Transverse colon (tissue), 4 donors: ENCODE data around the gene NEUROG3. TPM values are rescaled to one million over a fixed set of nuclear protein-coding genes. Genes with fewer than 3 reads are reported as not detected.
A peak's percentile ranks its signal among the peaks of the same experiment; 100 is the strongest.

Experiments
- DNase-seq: peaks from one replicate; pipeline ENCODE4 v3.0.0-alpha.2; 2019
- H3K27ac ChIP-seq, 4 donors: fragments of 200-600 bp; sonication (generic); 2 replicates each; pipeline ENCODE4 v1.5.1; 2016 to 2018; ENCODE audit warnings: inconsistent platforms in 4 of 4
- H3K27me3 ChIP-seq: fragments of 200-600 bp; sonication (generic); 2 replicates; pipeline ENCODE4 v1.5.1; 2017; ENCODE audit warnings: inconsistent platforms
- H3K36me3 ChIP-seq, 4 donors: fragments of 200-600 bp; sonication (generic); 2 replicates each; pipeline ENCODE4 v1.5.1; 2017 to 2019; ENCODE audit warnings: inconsistent platforms in 4 of 4
- H3K4me1 ChIP-seq, 4 donors: fragments of 200-600 bp; sonication (generic); 2 replicates each; pipeline ENCODE4 v1.5.1; 2017 to 2020; ENCODE audit warnings: inconsistent platforms in 4 of 4
- H3K4me3 ChIP-seq, 4 donors: fragments of 200-600 bp; sonication (generic); 1 replicate in 1 of 4; 2 replicates in 3 of 4; pipeline versions ENCODE4 v1.5.1 to v1.6.1; 2017 to 2019; ENCODE audit warnings: inconsistent platforms in 4 of 4
- H3K9me3 ChIP-seq, 2 donors: fragments of 200-600 bp; sonication (generic); 2 replicates each; pipeline ENCODE4 v1.5.1; 2017 to 2019; ENCODE audit warnings: inconsistent platforms in 2 of 2
- EP300 ChIP-seq: sonication (generic); formaldehyde crosslinking; IDR thresholded peaks from one replicate; pipeline ENCODE4 v1.6.1; 2017; ENCODE audit warnings: antibody characterized with exemption, low read depth
- POLR2A ChIP-seq: fragments of 450-650 bp; IDR thresholded peaks from one replicate; pipeline ENCODE4 v1.6.1; 2016; ENCODE audit warnings: antibody characterized with exemption, mild to moderate bottlenecking, moderate library complexity
- POLR2AphosphoS5 ChIP-seq, 3 donors: sonication (generic); formaldehyde crosslinking; IDR thresholded peaks; one replicate each; pipeline ENCODE4 v1.6.1; 2016; ENCODE audit warnings: antibody characterized with exemption in 3 of 3
- WGBS, 2 donors: methylation state at CpG; one replicate each; pipeline ENCODE4 v1.1.5; 2018; ENCODE audit warnings: low coverage in 1 of 2; 5-methylcytosine and 5-hydroxymethylcytosine counted together
- in situ Hi-C, 4 donors: fragments of 200-750 bp; cut with MboI; loops; one replicate each; pipeline versions ENCODE4 v1.15.0 to v1.15.1; 2017; ENCODE audit warnings: low sequenced_read_pairs in 3 of 4, low pct_ligation_motif_present in 1 of 4, low pct_unique_long_range_greater_than_20kb in 1 of 4
- intact Hi-C: fragments of 100-400 bp; cut with DNase I; formaldehyde crosslinking; loops from one replicate; pipeline ENCODE4 v1.15.1; 2023; ENCODE audit warnings: low total_unique reads
- total RNA-seq, 4 donors: library from RNA; depleted of rRNA; stranded (reverse); fragments of >200 nt; gene quantifications; one replicate each; pipeline ENCODE4 v1.1.0, GENCODE V29; 2016
- TF ChIP-seq, protein P1 (sequence below), 5 experiments: fragments of 200-600 bp in 3 of 5; fragments of 450-650 bp in 2 of 5; sonication (generic) in 3 of 5; IDR thresholded peaks; 1 replicate in 2 of 5; 2 replicates in 3 of 5; pipeline ENCODE4 v1.5.1; 2016 to 2017; ENCODE audit warnings: antibody characterized with exemption in 5 of 5, inconsistent platforms in 3 of 5, mild to moderate bottlenecking in 2 of 5, moderate library complexity in 1 of 5

Gene NEUROG3
- total RNA-seq, 4 donors from 2014 or later: 0.41 to 8.2 (median 0.64) TPM; not detected in 1

DNA sequence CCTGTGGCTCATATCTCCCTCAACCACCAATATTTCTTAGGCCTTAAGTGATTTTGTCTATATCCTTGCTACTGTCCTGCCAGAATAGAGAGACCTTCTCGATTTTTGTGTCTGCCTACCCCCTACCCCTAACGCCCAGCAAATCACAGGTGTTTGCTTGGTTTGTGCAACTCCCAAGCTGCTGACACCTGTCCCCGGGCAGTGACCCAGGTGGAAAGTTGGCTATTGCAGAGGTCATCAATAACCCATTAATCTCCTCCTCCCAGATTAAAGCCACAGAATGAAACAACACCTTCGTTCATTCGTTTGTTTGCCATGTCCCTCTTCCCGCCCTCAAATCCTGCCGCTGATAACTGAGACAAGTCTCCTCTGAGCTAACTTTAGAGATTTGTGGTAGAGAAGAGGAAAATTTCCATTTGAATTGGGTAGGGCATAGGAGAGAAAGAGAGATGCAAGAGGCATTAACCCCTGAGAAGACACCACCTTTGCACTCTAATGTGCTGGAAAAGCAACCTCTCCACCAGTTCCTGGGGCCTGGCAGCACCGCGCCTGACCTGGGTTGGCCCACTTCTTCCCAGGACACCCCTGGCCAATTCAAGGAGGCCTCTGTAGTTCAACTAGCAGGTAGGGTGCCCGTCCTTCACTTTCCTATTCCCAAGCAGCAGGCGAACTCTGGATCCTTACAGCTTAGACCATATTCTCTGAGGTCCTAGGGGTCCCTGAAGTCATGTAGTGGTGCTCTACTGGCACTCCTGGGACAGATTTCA lies 3.0 kb downstream of the NEUROG3 start:
- Histone ChIP-seq H3K27me3 (peaks cover 100% of the 10 kb centered on the region), H3K9me3 (no peaks in the 10 kb centered on the region), H3K36me3 (no peaks in the 10 kb centered on the region), H3K4me1 (peaks cover 0 to 17% (median 10%) of the 10 kb centered on the region in 4 donors), H3K27ac (no peak overlapping the region), H3K4me3 (no peak overlapping the region)
- no peak for DNase-seq
- TF ChIP-seq EP300: no peak
- no peak for TF ChIP-seq POLR2AphosphoS5 (IDR thresholded peaks at IDR 0.05)
- TF ChIP-seq, protein P1, sequence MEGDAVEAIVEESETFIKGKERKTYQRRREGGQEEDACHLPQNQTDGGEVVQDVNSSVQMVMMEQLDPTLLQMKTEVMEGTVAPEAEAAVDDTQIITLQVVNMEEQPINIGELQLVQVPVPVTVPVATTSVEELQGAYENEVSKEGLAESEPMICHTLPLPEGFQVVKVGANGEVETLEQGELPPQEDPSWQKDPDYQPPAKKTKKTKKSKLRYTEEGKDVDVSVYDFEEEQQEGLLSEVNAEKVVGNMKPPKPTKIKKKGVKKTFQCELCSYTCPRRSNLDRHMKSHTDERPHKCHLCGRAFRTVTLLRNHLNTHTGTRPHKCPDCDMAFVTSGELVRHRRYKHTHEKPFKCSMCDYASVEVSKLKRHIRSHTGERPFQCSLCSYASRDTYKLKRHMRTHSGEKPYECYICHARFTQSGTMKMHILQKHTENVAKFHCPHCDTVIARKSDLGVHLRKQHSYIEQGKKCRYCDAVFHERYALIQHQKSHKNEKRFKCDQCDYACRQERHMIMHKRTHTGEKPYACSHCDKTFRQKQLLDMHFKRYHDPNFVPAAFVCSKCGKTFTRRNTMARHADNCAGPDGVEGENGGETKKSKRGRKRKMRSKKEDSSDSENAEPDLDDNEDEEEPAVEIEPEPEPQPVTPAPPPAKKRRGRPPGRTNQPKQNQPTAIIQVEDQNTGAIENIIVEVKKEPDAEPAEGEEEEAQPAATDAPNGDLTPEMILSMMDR (IDR thresholded peaks at IDR 0.05): no peak
- TF ChIP-seq POLR2A: no peak
- intact Hi-C loops: no loop called here
- in situ Hi-C loops: no loop called here
- WGBS, 2 donors: 12% methylated on average over 4 to 11 of the region's 11 CpGs

DNA sequence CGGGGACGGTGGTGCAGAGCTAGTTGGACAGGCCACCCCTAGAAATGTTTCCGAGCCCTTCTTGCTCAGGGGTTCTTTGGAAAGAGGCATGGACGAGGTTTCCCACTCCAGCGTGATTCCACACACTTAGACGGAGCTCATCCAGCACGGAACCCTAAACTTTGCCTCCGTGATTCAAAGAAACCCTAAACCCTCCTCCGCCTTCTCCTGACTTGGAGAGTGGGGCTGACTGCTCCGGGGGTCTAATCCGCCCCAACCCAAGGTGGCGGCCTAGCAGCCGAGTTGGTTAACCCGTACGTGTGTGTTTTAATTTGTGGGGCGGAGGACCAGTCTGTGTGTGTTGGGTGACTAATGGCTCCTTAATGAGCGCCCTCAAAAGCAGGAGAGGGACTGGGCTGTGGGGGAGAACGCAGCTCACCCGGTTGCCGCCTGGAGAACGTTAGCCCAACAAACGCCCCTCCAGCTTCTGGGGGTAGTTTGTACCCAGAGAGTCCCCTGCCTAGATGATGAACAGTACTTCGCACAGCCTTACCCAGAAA lies 3.8 kb downstream of the NEUROG3 start:
- intact Hi-C loops (no loop called here), in situ Hi-C loops (no loop called here)
- TF ChIP-seq, protein P1 (IDR thresholded peaks at IDR 0.05): no peak
- no peak for TF ChIP-seq EP300
- no peak for TF ChIP-seq POLR2AphosphoS5 (IDR thresholded peaks at IDR 0.05)
- peaks cover 0 to 17% (median 10%) of the 10 kb centered on the region in 4 donors for H3K4me1 ChIP-seq
- H3K9me3 ChIP-seq: no peaks in the 10 kb centered on the region
- no peak for DNase-seq
- no peaks in the 10 kb centered on the region for H3K36me3 ChIP-seq
- H3K4me3 ChIP-seq: no peak overlapping the region
- 15 to 18% methylated on average over 8 to 23 of the region's 23 CpGs for WGBS, 2 donors
- peaks cover 100% of the 10 kb centered on the region for H3K27me3 ChIP-seq
- no peak overlapping the region for H3K27ac ChIP-seq

DNA sequence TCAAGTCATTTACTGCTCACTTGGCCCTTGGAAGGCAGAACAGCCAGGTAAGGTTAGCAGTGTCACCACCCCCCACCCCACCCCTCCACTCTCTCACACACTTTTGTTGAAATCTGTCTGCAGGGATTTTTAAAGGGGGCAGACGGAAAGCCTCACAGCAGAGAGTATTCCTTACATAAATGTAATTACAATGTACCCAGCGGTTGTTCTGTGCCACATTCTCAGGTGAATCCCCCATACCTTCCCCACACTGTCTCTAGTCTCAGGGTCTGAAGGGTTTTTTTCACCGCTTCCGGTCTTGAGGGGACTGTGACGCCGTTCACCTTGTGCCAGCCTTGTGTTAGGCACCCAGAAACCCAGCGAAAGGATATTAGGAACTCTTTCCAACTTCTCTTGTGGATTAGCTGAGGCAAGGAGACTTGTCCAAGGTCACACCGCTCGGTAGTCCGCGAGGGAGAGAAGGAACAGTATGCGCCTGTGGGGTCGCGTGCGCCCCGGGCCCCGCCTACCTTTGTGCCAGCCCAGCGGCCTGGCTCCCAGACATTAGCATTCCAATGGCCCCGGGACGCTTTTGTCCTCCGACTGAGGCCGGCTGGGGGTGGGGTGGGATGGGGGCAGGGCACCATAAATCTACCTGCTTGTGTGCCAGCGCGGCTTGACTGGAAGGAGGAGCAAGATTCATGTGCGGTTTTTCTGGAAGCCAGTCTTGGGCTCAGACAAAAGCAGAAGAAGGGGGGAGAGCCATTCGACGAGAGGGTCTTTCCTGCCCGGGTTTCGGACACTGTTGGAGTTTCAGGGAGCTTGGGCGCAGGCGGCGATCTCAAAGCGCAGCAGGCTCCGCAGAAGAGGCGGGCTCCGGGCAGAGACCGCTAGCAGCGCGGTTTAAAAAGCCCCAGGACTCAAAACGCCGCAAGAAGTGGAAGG lies 4.5 kb downstream of the NEUROG3 start:
- H3K27me3 ChIP-seq: peaks cover 94% of the 10 kb centered on the region
- no peaks in the 10 kb centered on the region for H3K9me3 ChIP-seq
- no peak overlapping the region for H3K4me3 ChIP-seq
- 20 to 27% methylated on average over 1 to 41 of the region's 41 CpGs for WGBS, 2 donors
- DNase-seq: no peak
- no peaks in the 10 kb centered on the region for H3K36me3 ChIP-seq
- no peak overlapping the region for H3K27ac ChIP-seq
- TF ChIP-seq POLR2A: no peak
- in situ Hi-C loops (no loop called here), intact Hi-C loops (no loop called here)
- peaks cover 0 to 17% (median 9%) of the 10 kb centered on the region in 4 donors for H3K4me1 ChIP-seq

DNA sequence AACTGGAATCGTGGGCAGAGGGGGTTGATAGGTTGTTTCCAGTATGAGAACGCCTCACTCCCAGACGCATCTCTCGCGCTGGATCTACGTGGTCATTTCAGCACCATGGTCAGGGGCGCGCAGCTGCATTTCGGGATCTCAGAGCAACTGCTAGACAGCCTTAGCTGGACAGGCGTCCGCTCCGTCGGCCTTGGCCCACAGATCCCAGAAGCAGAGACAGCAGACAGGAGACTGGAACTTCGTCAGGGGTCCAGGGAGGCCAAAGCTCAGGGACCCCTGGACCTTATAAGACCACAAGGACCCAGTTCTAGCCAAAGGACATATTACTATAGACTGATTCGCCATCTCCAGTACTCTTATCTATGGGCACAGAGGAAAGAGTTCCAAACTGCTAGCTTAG lies 5.3 kb downstream of the NEUROG3 start:
- no peak overlapping the region for H3K27ac ChIP-seq
- TF ChIP-seq, protein P1 (IDR thresholded peaks at IDR 0.05): no peak
- no peak for TF ChIP-seq POLR2AphosphoS5 (IDR thresholded peaks at IDR 0.05)
- peaks cover 0 to 10% (median 4%) of the 10 kb centered on the region in 4 donors for H3K4me1 ChIP-seq
- 15% methylated on average over 15 of the region's 15 CpGs; no CpG with 5 or more reads in 1 of the 2 donors for WGBS, 2 donors
- no peaks in the 10 kb centered on the region for H3K9me3 ChIP-seq
- peak; percentile 15 for DNase-seq
- no peak overlapping the region for H3K4me3 ChIP-seq
- no peaks in the 10 kb centered on the region for H3K36me3 ChIP-seq
- intact Hi-C loops (no loop called here), in situ Hi-C loops (no loop called here)
- H3K27me3 ChIP-seq: peaks cover 86% of the 10 kb centered on the region
